Uterus (tissue), 4 donors: ENCODE results near the gene CATSPERE. TPM values are rescaled to one million over a fixed set of nuclear protein-coding genes. Genes with fewer than 3 reads are reported as not detected.
A peak's percentile ranks its signal among the peaks of the same experiment; 100 is the strongest.
"Not testable (repeated sequence)": the region's sequence is repeated elsewhere in the genome, so short reads cannot be mapped to it uniquely, and the experiment has no call there.

Source experiments
- DNase-seq, 2 donors: peaks; one replicate each; pipeline ENCODE4 v3.0.0-alpha.2; 2019 to 2020
- H3K27ac ChIP-seq, 2 donors: fragments of 200-600 bp; sonication (generic); 1 replicate in 1 of 2; 2 replicates in 1 of 2; pipeline ENCODE4 v1.5.1; 2016 to 2018
- H3K27me3 ChIP-seq, 2 donors: fragments of 200-600 bp; sonication (generic); one replicate each; pipeline ENCODE4 v1.5.1; 2018 to 2019; ENCODE audit warnings: control low read depth in 1 of 2
- H3K36me3 ChIP-seq, 2 donors: fragments of 200-600 bp; sonication (generic); one replicate each; pipeline ENCODE4 v1.5.1; 2019; ENCODE audit warnings: control low read depth in 1 of 2
- H3K4me1 ChIP-seq, 2 donors: fragments of 200-600 bp; sonication (generic); one replicate each; pipeline ENCODE4 v1.5.1; 2018 to 2019; ENCODE audit warnings: control low read depth in 1 of 2
- H3K4me3 ChIP-seq, 2 donors: fragments of 200-600 bp; sonication (generic); 1 replicate in 1 of 2; 2 replicates in 1 of 2; pipeline ENCODE4 v1.5.1; 2018 to 2019; ENCODE audit warnings: mild to moderate bottlenecking in 1 of 2
- H3K9me3 ChIP-seq, 2 donors: fragments of 200-600 bp; sonication (generic); one replicate each; pipeline ENCODE4 v1.5.1; 2019; ENCODE audit warnings: control low read depth in 1 of 2
- CTCF ChIP-seq, 4 experiments: fragments of 200-600 bp in 2 of 4; fragments of 450-650 bp in 2 of 4; sonication (generic) in 2 of 4; IDR thresholded peaks; one replicate each; pipeline ENCODE4 v1.5.1; 2016 to 2019; ENCODE audit warnings: antibody characterized with exemption in 4 of 4, mild to moderate bottlenecking in 2 of 4, moderate library complexity in 1 of 4
- POLR2A ChIP-seq, 2 donors: fragments of 450-650 bp; IDR thresholded peaks; one replicate each; pipeline ENCODE4 v1.6.1; 2016; ENCODE audit warnings: antibody characterized with exemption in 2 of 2, mild to moderate bottlenecking in 1 of 2, moderate library complexity in 1 of 2
- intact Hi-C: fragments of 100-400 bp; cut with DNase I; formaldehyde crosslinking; loops from one replicate; pipeline ENCODE4 v1.15.1; 2023; ENCODE audit warnings: low total_unique reads
- small RNA-seq: library from RNA; depleted of rRNA; stranded (forward); fragments of <200 nt; gene quantifications from one replicate; pipeline ENCODE3, GENCODE V24; 2016
- total RNA-seq, 4 donors: library from RNA; depleted of rRNA in 3 of 4; stranded (reverse); fragments of >200 nt in 3 of 4; gene quantifications; one replicate each; pipeline versions ENCODE4 v1.1.0 to v1.2.4, GENCODE V29; 2014 to 2023
- donor health status: DM: yes; HTN: yes; CAD: no.

Gene CATSPERE
- total RNA-seq, 4 donors from 2014 or later: 2.7 to 16.8 (median 4.3) TPM

GRCh38 chr1:244672946-244673682 lies 212.0 kb downstream of the CATSPERE start:
- intact Hi-C loops: no loop called here
- H3K36me3 ChIP-seq: no peaks in the 10 kb centered on the region
- TF ChIP-seq POLR2A (IDR thresholded peaks at IDR 0.05) (no peak), CTCF (IDR thresholded peaks at IDR 0.05) (no peak)
- H3K27ac ChIP-seq: peak overlapping the region; percentile 64 to 84
- peak in 1 of 2 donors; percentile 27 for DNase-seq
- no peaks in the 10 kb centered on the region for H3K4me1 ChIP-seq
- H3K27me3 ChIP-seq: no peaks in the 10 kb centered on the region
- H3K9me3 ChIP-seq: no peaks in the 10 kb centered on the region
- no peak overlapping the region for H3K4me3 ChIP-seq

- no peaks in the 10 kb centered on the region for H3K9me3 ChIP-seq
- H3K36me3 ChIP-seq: no peaks in the 10 kb centered on the region
- DNase-seq: no peak
- H3K27me3 ChIP-seq: no peaks in the 10 kb centered on the region
- no peak overlapping the region for H3K4me3 ChIP-seq
- TF ChIP-seq CTCF (IDR thresholded peaks at IDR 0.05) (no peak), POLR2A (IDR thresholded peaks at IDR 0.05) (no peak)
- intact Hi-C loops: no loop called here
- no peaks in the 10 kb centered on the region for H3K4me1 ChIP-seq
- peak overlapping the region in 1 of 2 donors; percentile 84 for H3K27ac ChIP-seq
Measured at GRCh38 chr1:244674446-244674845, 213.4 kb downstream of the CATSPERE start.

- no peaks in the 10 kb centered on the region for H3K9me3 ChIP-seq
- DNase-seq: no peak
- TF ChIP-seq CTCF (IDR thresholded peaks at IDR 0.05): no peak
- no peak for TF ChIP-seq POLR2A (IDR thresholded peaks at IDR 0.05)
- H3K27me3 ChIP-seq: no peaks in the 10 kb centered on the region
- H3K4me1 ChIP-seq: no peaks in the 10 kb centered on the region
- no peaks in the 10 kb centered on the region for H3K36me3 ChIP-seq
- H3K27ac ChIP-seq: no peak overlapping the region
- H3K4me3 ChIP-seq: no peak overlapping the region
- intact Hi-C loops: no loop called here
Measured at GRCh38 chr1:244675167-244675566, 214.1 kb downstream of the CATSPERE start.

DNA sequence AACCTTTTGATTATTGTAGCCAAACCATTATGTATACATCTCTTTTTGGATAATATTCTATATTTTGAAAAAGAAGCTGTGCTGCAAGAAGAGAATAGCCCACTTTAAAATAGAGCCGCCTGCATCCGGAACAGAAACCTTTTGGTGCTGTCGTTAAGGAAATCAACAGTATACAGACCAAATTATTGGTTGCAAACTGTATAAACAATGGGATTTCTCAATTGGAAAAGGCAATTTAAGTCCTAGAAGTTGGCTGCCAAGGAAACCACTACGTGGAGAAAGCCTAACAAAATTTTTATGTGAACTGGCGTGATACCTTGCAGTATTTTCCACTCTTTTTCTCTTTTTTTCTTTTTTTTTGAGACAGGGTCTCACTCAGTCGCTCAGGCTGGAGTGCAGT lies 217.6 kb downstream of the CATSPERE start:
- Histone ChIP-seq H3K4me1 (peaks cover 0 to 4% of the 10 kb centered on the region in 2 donors), H3K36me3 (no peaks in the 10 kb centered on the region), H3K9me3 (no peaks in the 10 kb centered on the region), H3K4me3 (no peak overlapping the region), H3K27me3 (no peaks in the 10 kb centered on the region), H3K27ac (peak overlapping the region in 1 of 2 donors; percentile 57)
- no peak for DNase-seq
- TF ChIP-seq POLR2A (IDR thresholded peaks at IDR 0.05) (no peak), CTCF (IDR thresholded peaks at IDR 0.05) (no peak)
- intact Hi-C loops: no loop called here

- no peaks in the 10 kb centered on the region for H3K27me3 ChIP-seq
- peaks cover 0 to 4% of the 10 kb centered on the region in 2 donors for H3K4me1 ChIP-seq
- no peaks in the 10 kb centered on the region for H3K36me3 ChIP-seq
- intact Hi-C loops: no loop called here
- no peaks in the 10 kb centered on the region for H3K9me3 ChIP-seq
- TF ChIP-seq POLR2A (IDR thresholded peaks at IDR 0.05): no peak
- no peak overlapping the region for H3K4me3 ChIP-seq
- no peak overlapping the region for H3K27ac ChIP-seq
- no peak for DNase-seq
Measured at GRCh38 chr1:244680667-244681066, 219.6 kb downstream of the CATSPERE start.

- DNase-seq, H3K9me3 ChIP-seq, H3K36me3 ChIP-seq, H3K27me3 ChIP-seq, H3K4me1 ChIP-seq, H3K4me3 ChIP-seq, H3K27ac ChIP-seq, intact Hi-C loops: not testable (repeated sequence)
Measured at GRCh38 chr1:244682087-244682486, 221.0 kb downstream of the CATSPERE start.

Small RNA genes lying within 50 kb of the gene (small RNA-seq; reads per million reads assigned to genes)
- gene CYCSP5: not detected

Other genes with a start within 250 kb of the CATSPERE start
- gene ADSS2, start 9.4 kb upstream of the CATSPERE start, total RNA-seq: 10 to 100 TPM in 3 of 4 donors, 1 to 10 TPM in 1; 8.7 to 51.5 (median 40.4) TPM
- 100 to 1,000 TPM in 1 of 4 donors, 10 to 100 TPM in 3; 16.7 to 109 (median 37.7) TPM for gene DESI2, start 191.9 kb downstream of the CATSPERE start, total RNA-seq